K562 (cell line): ENCODE results near the gene AP4S1. TPM values are rescaled to one million over a fixed set of nuclear protein-coding genes. Genes with fewer than 3 reads are reported as not detected.

Experiments
- BACH1 ChIP-seq: fragments of 200-800 bp; sonication (Bioruptor generic); IDR thresholded peaks from 2 replicates; pipeline ENCODE4 v1.6.1; 2016; ENCODE audit warnings: missing genetic modification characterization, missing compliant biosample characterization
- CHD2 ChIP-seq: IDR thresholded peaks from 2 replicates; pipeline ENCODE4 v1.6.1; 2011; ENCODE audit warnings: low read depth, low read length
- DDX20 ChIP-seq: fragments of 450-650 bp; IDR thresholded peaks from 2 replicates; pipeline ENCODE4 v1.6.1; 2016; ENCODE audit warnings: missing genetic modification characterization, low read depth, mild to moderate bottlenecking, missing compliant biosample characterization, moderate library complexity
- HNRNPL ChIP-seq: fragments of 200-400 bp; formaldehyde crosslinking; IDR thresholded peaks from 2 replicates; pipeline ENCODE4 v1.6.1; 2017; ENCODE audit warnings: low read depth, mild to moderate bottlenecking, low read length
- KDM1A ChIP-seq, 2 experiments: fragments of 450-650 bp; IDR thresholded peaks; 2 replicates each; pipeline ENCODE4 v1.6.1; 2016; ENCODE audit warnings: mild to moderate bottlenecking in 2 of 2
- LARP7 ChIP-seq: fragments of 450-650 bp; IDR thresholded peaks from 2 replicates; pipeline ENCODE4 v1.6.1; 2016
- MYC ChIP-seq, 2 experiments: fragments of 250-450 bp in 1 of 2; sonication (Bioruptor Pico) in 1 of 2; IDR thresholded peaks; 2 replicates each; pipeline versions ENCODE4 v1.5.1 to v1.6.1; 2012 to 2021; ENCODE audit warnings: low read depth in 2 of 2, borderline replicate concordance in 1 of 2, improper control_type of control experiment in 1 of 2, low read length in 1 of 2, mild to moderate bottlenecking in 1 of 2, moderate library complexity in 1 of 2
- OTX1 ChIP-seq: fragments of 450-650 bp; formaldehyde crosslinking; IDR thresholded peaks from 2 replicates; pipeline ENCODE4 v1.4.0; 2022; ENCODE audit warnings: mild to moderate bottlenecking
- PRPF4 ChIP-seq: fragments of 200-400 bp; formaldehyde crosslinking; IDR thresholded peaks from one replicate; pipeline ENCODE4 v1.6.1; 2017; ENCODE audit warnings: low read length, low read depth, mild to moderate bottlenecking; ENCODE audit not compliant: insufficient read depth, poor library complexity, severe bottlenecking
- PTRF ChIP-seq: fragments of 450-650 bp; IDR thresholded peaks from 2 replicates; pipeline ENCODE4 v1.6.1; 2016; ENCODE audit warnings: mild to moderate bottlenecking, missing genetic modification characterization, missing compliant biosample characterization
- TEAD2 ChIP-seq: fragments of 450-650 bp; IDR thresholded peaks from 2 replicates; pipeline ENCODE4 v1.6.1; 2016; ENCODE audit warnings: missing genetic modification characterization, control low read depth, missing compliant biosample characterization
- TEAD4 ChIP-seq, 2 experiments: sonication (generic) in 1 of 2; formaldehyde crosslinking in 1 of 2; IDR thresholded peaks; 2 replicates each; pipeline versions ENCODE4 v1.6.1 to v1.8.0; 2012 to 2022; ENCODE audit warnings: borderline replicate concordance in 1 of 2, inconsistent platforms in 1 of 2, low read length in 1 of 2, mild to moderate bottlenecking in 1 of 2, missing genetic modification reagents in 1 of 2
- polyA plus RNA-seq, 8 experiments: library from polyadenylated mRNA; depleted of rRNA in 4 of 8; stranded (reverse) in 5 of 8; unstranded in 3 of 8; fragments of >200 nt; fragmentation: Nextera tagmentation in 2 of 8; fragmentation: Illumina TruSeq in 1 of 8; extraction: Ambion mirVana in 2 of 8; extraction: Trizol in 1 of 8; gene quantifications; 2 replicates each; pipeline versions ENCODE4 v1.2.1 to v1.2.3, GENCODE V29; 2011 to 2014; ENCODE audit warnings: inconsistent platforms in 1 of 8, missing spikeins in 1 of 8
- total RNA-seq, 7 experiments: library from RNA; depleted of rRNA in 6 of 7; stranded (reverse); fragments of >200 nt in 6 of 7; fragmentation: Illumina TruSeq in 2 of 7; extraction: Trizol in 2 of 7; gene quantifications; 2 replicates each; pipeline versions ENCODE4 v1.2.1 to v1.2.3, GENCODE V29; 2011 to 2021; ENCODE audit warnings: low replicate concordance in 1 of 7
- TF ChIP-seq, protein P1 (sequence below): sonication (generic); formaldehyde crosslinking; IDR thresholded peaks from 2 replicates; pipeline ENCODE4 v1.8.1; 2023; ENCODE audit warnings: mild to moderate bottlenecking, missing genetic modification reagents
- TF ChIP-seq, protein P2 (sequence below): fragments of 250-450 bp; sonication (Bioruptor Pico); IDR thresholded peaks from 2 replicates; pipeline ENCODE4 v1.9.0; 2021; ENCODE audit warnings: mild to moderate bottlenecking, inconsistent platforms
- TF ChIP-seq, protein P3 (sequence below): sonication (generic); formaldehyde crosslinking; IDR thresholded peaks from 2 replicates; pipeline ENCODE4 v1.8.0; 2022; ENCODE audit warnings: mild to moderate bottlenecking, missing genetic modification reagents
- TF ChIP-seq, protein P4 (sequence below): fragments of 450-650 bp; IDR thresholded peaks from 2 replicates; pipeline ENCODE4 v1.6.1; 2016; ENCODE audit warnings: borderline replicate concordance

Gene AP4S1
- total and polyA plus RNA-seq, 9 of the 15 experiments (the other 6 are each of a cell fraction or from before 2014, with no cell fraction given): 3.7 to 7.8 (median 5.9) TPM

DNA sequence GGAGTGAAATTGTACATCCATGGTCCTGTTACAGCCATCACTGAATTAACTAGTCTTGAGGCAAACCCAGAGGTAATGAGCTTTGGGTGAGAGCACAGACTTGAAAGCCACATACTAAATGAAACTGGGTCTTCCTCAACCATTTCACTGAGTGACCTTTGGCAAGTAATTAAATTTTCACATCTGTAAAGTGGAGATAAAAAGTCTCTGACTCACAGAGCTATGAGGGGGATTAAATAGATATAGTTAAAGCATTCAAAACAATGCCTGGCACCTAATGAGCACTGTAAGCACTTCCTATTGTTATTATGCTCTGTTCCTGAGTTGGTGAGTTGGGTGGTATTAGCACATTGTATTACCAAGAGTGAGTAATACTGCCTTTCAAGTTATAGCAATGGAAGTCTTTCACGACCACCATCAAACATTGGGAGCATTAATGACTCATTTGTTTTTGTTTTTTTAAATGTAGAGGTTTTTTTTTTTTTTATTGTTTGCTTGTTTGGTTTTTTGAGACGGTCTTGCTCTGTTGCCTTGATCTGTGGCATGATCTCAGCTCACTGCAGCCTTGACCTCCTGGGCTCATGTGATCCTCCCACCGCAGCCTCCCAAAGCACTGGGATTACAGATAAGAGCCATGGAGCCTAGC is 13.2 kb downstream of the AP4S1 start (continued):
- TF ChIP-seq, protein P1, sequence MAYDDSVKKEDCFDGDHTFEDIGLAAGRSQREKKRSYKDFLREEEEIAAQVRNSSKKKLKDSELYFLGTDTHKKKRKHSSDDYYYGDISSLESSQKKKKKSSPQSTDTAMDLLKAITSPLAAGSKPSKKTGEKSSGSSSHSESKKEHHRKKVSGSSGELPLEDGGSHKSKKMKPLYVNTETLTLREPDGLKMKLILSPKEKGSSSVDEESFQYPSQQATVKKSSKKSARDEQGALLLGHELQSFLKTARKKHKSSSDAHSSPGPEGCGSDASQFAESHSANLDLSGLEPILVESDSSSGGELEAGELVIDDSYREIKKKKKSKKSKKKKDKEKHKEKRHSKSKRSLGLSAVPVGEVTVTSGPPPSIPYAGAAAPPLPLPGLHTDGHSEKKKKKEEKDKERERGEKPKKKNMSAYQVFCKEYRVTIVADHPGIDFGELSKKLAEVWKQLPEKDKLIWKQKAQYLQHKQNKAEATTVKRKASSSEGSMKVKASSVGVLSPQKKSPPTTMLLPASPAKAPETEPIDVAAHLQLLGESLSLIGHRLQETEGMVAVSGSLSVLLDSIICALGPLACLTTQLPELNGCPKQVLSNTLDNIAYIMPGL: no peak
- TF ChIP-seq CHD2 (no peak), TEAD4 (IDR thresholded peaks at IDR 0.05; ENCODE audit: low read length) (peak; percentile 86), TEAD4 (CRISPR knock-in tag; IDR thresholded peaks at IDR 0.05; ENCODE audit: borderline replicate concordance) (no peak), OTX1 (CRISPR knock-in tag) (no peak), HNRNPL (no peak), TEAD2 (tag) (no peak), PTRF (no peak), PRPF4 (no peak), LARP7 (no peak), KDM1A (IDR thresholded peaks at IDR 0.05) (peak in 1 of 2 experiments; percentile 59; a peak in 3 of 4 replicates), DDX20 (no peak), MYC (IDR thresholded peaks at IDR 0.05; ENCODE audit: low read depth, low read length) (no peak), MYC (CRISPR knock-in tag; IDR thresholded peaks at IDR 0.05; ENCODE audit: borderline replicate concordance, low read depth) (no peak), BACH1 (tag) (no peak)
- TF ChIP-seq, protein P2, sequence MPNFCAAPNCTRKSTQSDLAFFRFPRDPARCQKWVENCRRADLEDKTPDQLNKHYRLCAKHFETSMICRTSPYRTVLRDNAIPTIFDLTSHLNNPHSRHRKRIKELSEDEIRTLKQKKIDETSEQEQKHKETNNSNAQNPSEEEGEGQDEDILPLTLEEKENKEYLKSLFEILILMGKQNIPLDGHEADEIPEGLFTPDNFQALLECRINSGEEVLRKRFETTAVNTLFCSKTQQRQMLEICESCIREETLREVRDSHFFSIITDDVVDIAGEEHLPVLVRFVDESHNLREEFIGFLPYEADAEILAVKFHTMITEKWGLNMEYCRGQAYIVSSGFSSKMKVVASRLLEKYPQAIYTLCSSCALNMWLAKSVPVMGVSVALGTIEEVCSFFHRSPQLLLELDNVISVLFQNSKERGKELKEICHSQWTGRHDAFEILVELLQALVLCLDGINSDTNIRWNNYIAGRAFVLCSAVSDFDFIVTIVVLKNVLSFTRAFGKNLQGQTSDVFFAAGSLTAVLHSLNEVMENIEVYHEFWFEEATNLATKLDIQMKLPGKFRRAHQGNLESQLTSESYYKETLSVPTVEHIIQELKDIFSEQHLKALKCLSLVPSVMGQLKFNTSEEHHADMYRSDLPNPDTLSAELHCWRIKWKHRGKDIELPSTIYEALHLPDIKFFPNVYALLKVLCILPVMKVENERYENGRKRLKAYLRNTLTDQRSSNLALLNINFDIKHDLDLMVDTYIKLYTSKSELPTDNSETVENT (CRISPR knock-in tag): no peak
- TF ChIP-seq, protein P3, sequence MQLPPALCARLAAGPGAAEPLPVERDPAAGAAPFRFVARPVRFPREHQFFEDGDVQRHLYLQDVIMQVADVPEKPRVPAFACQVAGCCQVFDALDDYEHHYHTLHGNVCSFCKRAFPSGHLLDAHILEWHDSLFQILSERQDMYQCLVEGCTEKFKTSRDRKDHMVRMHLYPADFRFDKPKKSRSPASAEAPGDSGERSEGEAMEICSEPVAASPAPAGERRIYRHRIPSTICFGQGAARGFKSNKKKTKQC (CRISPR knock-in tag): no peak
- TF ChIP-seq, protein P4, sequence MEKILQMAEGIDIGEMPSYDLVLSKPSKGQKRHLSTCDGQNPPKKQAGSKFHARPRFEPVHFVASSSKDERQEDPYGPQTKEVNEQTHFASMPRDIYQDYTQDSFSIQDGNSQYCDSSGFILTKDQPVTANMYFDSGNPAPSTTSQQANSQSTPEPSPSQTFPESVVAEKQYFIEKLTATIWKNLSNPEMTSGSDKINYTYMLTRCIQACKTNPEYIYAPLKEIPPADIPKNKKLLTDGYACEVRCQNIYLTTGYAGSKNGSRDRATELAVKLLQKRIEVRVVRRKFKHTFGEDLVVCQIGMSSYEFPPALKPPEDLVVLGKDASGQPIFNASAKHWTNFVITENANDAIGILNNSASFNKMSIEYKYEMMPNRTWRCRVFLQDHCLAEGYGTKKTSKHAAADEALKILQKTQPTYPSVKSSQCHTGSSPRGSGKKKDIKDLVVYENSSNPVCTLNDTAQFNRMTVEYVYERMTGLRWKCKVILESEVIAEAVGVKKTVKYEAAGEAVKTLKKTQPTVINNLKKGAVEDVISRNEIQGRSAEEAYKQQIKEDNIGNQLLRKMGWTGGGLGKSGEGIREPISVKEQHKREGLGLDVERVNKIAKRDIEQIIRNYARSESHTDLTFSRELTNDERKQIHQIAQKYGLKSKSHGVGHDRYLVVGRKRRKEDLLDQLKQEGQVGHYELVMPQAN: 0 out of 2 replicates have a peak, but pooled peaks have one; percentile 25
